Measurements from ENCODE around the gene TRAPPC1. TPM values are rescaled to one million over a fixed set of nuclear protein-coding genes. Genes with fewer than 3 reads are reported as not detected.
A peak's percentile ranks its signal among the peaks of the same experiment; 100 is the strongest.

Gene TRAPPC1
- total RNA-seq, 2 experiments from 2014 or later, result 39.3 to 39.5 TPM

DNA sequence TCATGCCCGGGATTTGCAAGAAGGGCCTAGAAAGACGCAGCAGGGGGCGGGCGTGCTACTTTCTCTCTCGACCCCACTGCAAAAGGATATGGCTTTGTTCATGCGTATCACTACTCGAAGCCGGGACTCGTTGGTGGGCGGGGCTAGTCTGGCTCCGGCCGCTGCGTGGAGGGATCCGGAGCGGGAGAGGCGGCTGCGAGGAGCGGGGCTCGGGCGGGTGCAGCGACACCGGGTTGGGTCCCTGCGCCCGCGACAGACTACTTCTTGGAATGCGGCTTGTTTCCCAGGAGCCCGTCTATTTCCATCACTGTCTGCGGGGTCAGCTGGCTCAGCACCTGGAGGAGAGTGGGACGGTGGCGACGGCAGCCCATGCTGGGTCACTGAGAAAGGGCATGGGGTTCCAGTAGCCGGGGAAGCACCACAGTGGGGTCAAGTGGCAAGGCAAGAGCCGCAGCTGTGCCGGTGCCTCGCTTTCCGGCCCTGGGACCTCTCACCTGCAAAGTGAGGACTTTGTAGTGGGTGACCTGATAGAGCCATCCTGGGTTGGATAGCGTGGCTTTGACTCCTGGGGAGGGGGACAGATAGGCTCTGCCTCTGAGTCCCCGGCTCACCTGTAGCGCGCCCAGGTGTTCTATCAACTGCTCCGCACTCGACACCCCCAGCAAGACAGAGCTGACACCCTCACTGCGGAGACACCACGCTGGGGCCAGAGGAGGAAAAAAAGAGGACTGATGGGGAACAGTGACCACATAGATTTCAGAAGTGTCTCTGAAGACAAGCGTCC is 8.7 kb downstream of the TRAPPC1 start:
- H3K9me3 Mint-ChIP-seq, result no peaks in the 10 kb centered on the region
- ATAC-seq (ENCODE audit: poor library complexity) (peak; percentile 96), DNase-seq (peak; percentile 73 to 91 (median 82))
- Histone ChIP-seq H3K27me3 (ENCODE audit: control insufficient read depth in 1 of 2, insufficient read depth in 2 of 2, low read length in 2 of 2) (no peaks in the 10 kb centered on the region), H3K9me3 (ENCODE audit: control insufficient read depth in 1 of 2, insufficient read depth in 1 of 2, low read length in 2 of 2) (no peaks in the 10 kb centered on the region), H3K4me1 (ENCODE audit: insufficient read depth, low read length) (peaks cover 22% of the 10 kb centered on the region), H3K4me3 (ENCODE audit: low read length) (peak overlapping the region; percentile 71), H3K36me3 (ENCODE audit: insufficient read depth, low read length) (no peaks in the 10 kb centered on the region), H3K27ac (ENCODE audit: low read depth in 1 of 2, low read length in 2 of 2) (peak overlapping the region; percentile 59 to 69)
- ChIA-PET CTCF (interaction anchor here (1.0 to 2.3 kb wide), 4 partner anchors 10 to 66 kb away, joined by 3 to 9 read pairs (median 5); partner anchors contain the start of genes CNTROB and TRAPPC1), POLR2A (interaction anchor here (0.7 to 3.1 kb wide), 5 partner anchors 9 to 944 kb away, joined by 3 to 31 read pairs (median 4); partner anchors contain the start of genes CNTROB, PIK3R6, TP53 and TRAPPC1)
- H3K36me3 Mint-ChIP-seq (ENCODE audit: low read depth), result peaks cover 15% of the 10 kb centered on the region
- peak overlapping the region; percentile 86 for H3K4me3 Mint-ChIP-seq
- intact Hi-C loops (cut with DNase I, micrococcal nuclease), result loop anchor here in 1 of 2 experiments (1.0 kb wide), 1 partner anchor 9 kb away; the partner anchor contains the start of gene CNTROB
- TF ChIP-seq, protein P1, sequence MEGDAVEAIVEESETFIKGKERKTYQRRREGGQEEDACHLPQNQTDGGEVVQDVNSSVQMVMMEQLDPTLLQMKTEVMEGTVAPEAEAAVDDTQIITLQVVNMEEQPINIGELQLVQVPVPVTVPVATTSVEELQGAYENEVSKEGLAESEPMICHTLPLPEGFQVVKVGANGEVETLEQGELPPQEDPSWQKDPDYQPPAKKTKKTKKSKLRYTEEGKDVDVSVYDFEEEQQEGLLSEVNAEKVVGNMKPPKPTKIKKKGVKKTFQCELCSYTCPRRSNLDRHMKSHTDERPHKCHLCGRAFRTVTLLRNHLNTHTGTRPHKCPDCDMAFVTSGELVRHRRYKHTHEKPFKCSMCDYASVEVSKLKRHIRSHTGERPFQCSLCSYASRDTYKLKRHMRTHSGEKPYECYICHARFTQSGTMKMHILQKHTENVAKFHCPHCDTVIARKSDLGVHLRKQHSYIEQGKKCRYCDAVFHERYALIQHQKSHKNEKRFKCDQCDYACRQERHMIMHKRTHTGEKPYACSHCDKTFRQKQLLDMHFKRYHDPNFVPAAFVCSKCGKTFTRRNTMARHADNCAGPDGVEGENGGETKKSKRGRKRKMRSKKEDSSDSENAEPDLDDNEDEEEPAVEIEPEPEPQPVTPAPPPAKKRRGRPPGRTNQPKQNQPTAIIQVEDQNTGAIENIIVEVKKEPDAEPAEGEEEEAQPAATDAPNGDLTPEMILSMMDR (IDR thresholded peaks at IDR 0.05), result no peak
- no peaks in the 10 kb centered on the region for H3K27me3 Mint-ChIP-seq
- peaks cover 31% of the 10 kb centered on the region for H3K4me1 Mint-ChIP-seq (ENCODE audit: low read depth)
- peak overlapping the region; percentile 94 for H3K27ac Mint-ChIP-seq

DNA sequence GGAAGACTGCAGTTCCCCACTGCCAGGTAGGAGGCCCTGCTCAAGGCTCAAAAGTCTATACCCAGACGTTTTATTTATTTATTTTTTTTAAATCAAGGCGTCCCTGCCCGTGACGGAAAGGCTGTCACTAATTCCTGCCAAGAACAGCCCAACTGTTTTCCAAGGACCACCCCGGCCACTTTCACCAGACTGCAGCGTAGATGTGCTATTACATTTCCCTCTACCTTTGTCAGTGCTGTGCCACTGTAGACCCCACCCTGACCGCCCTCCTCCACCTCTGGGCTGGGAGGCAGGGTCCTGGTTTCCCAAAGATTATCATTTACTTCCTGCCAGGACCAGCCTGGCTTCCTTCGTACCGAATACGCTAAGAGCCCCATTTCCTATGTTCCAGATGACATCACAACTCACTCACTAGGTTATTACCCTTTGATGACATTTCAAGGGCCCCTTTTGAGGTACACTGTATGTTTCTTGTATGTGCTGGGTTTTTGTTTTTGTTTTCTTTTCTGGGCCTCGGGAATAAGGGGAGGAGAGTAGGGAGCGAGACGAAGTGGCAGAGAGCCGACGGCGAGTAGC is 9.4 kb downstream of the TRAPPC1 start:
- H3K4me1 ChIP-seq (ENCODE audit: insufficient read depth, low read length), result peaks cover 22% of the 10 kb centered on the region
- no peaks in the 10 kb centered on the region for H3K27me3 Mint-ChIP-seq

GRCh38 chr17:7916808-7917207 is 14.9 kb downstream of the TRAPPC1 start:
- Mint-ChIP-seq H3K4me3 (peak overlapping the region; percentile 77), H3K4me1 (ENCODE audit: low read depth) (peaks cover 34% of the 10 kb centered on the region), H3K9me3 (no peaks in the 10 kb centered on the region), H3K36me3 (ENCODE audit: low read depth) (peaks cover 12% of the 10 kb centered on the region), H3K27me3 (no peaks in the 10 kb centered on the region), H3K27ac (peak overlapping the region; percentile 90)
- no peak for ATAC-seq (ENCODE audit: poor library complexity)
- Histone ChIP-seq H3K9me3 (ENCODE audit: control insufficient read depth in 1 of 2, insufficient read depth in 1 of 2, low read length in 2 of 2) (no peaks in the 10 kb centered on the region), H3K36me3 (ENCODE audit: insufficient read depth, low read length) (peaks cover 10% of the 10 kb centered on the region), H3K27me3 (ENCODE audit: control insufficient read depth in 1 of 2, insufficient read depth in 2 of 2, low read length in 2 of 2) (no peaks in the 10 kb centered on the region), H3K4me3 (ENCODE audit: low read length) (no peak overlapping the region), H3K4me1 (ENCODE audit: insufficient read depth, low read length) (peaks cover 35% of the 10 kb centered on the region), H3K27ac (ENCODE audit: low read depth in 1 of 2, low read length in 2 of 2) (peak overlapping the region in 1 of 2 donors; percentile 77)
- ChIA-PET POLR2A (interaction anchor here (1.1 to 4.3 kb wide), 8 partner anchors 10 to 304 kb away, joined by 3 to 60 read pairs (median 6); partner anchors contain the start of genes CNTROB, KCNAB3 and TRAPPC1), CTCF (interaction anchor here (2.2 to 3.8 kb wide), 2 partner anchors 73 to 125 kb away, joined by 7 to 50 read pairs; no protein-coding TSS in a partner anchor)
- TF ChIP-seq, protein P1 (IDR thresholded peaks at IDR 0.05), result no peak
- DNase-seq, result no peak
- intact Hi-C loops (cut with DNase I, micrococcal nuclease), result loop anchor here (1.0 to 10.0 kb wide), 4 partner anchors 13 to 92 kb away; partner anchors contain the start of gene CNTROB (in 1 of the 2)

More for the DNA sequence above, 9.4 kb downstream of the TRAPPC1 start:
- TF ChIP-seq, protein P1 (IDR thresholded peaks at IDR 0.05), result no peak
- intact Hi-C loops (cut with DNase I, micrococcal nuclease), result loop anchor here in 1 of 2 experiments (1.0 kb wide), 1 partner anchor 10 kb away; the partner anchor contains the start of gene CNTROB
- H3K9me3 Mint-ChIP-seq, result no peaks in the 10 kb centered on the region
- ChIA-PET CTCF (interaction anchor here (1.0 to 2.3 kb wide), 4 partner anchors 10 to 67 kb away, joined by 3 to 9 read pairs (median 5); partner anchors contain the start of genes CNTROB and TRAPPC1), POLR2A (interaction anchor here (0.7 to 3.1 kb wide), 4 partner anchors 10 to 945 kb away, joined by 3 to 31 read pairs (median 6); partner anchors contain the start of genes CNTROB, PIK3R6 and TRAPPC1)
- H3K27ac Mint-ChIP-seq, result peak overlapping the region; percentile 94
- peaks cover 28% of the 10 kb centered on the region for H3K4me1 Mint-ChIP-seq (ENCODE audit: low read depth)
- H3K4me3 Mint-ChIP-seq, result peak overlapping the region; percentile 86
- ATAC-seq (ENCODE audit: poor library complexity), result peak; percentile 68
- peaks cover 8% of the 10 kb centered on the region for H3K36me3 Mint-ChIP-seq (ENCODE audit: low read depth)
- Histone ChIP-seq H3K27me3 (ENCODE audit: control insufficient read depth in 1 of 2, insufficient read depth in 2 of 2, low read length in 2 of 2) (no peaks in the 10 kb centered on the region), H3K4me3 (ENCODE audit: low read length) (peak overlapping the region; percentile 71), H3K36me3 (ENCODE audit: insufficient read depth, low read length) (no peaks in the 10 kb centered on the region), H3K27ac (ENCODE audit: low read depth in 1 of 2, low read length in 2 of 2) (peak overlapping the region; percentile 59 to 69), H3K9me3 (ENCODE audit: control insufficient read depth in 1 of 2, insufficient read depth in 1 of 2, low read length in 2 of 2) (no peaks in the 10 kb centered on the region)
- DNase-seq, result no peak

All from CD4-positive, alpha-beta T cell (primary cell).